ENCODE data around the gene POLH.

DNA sequence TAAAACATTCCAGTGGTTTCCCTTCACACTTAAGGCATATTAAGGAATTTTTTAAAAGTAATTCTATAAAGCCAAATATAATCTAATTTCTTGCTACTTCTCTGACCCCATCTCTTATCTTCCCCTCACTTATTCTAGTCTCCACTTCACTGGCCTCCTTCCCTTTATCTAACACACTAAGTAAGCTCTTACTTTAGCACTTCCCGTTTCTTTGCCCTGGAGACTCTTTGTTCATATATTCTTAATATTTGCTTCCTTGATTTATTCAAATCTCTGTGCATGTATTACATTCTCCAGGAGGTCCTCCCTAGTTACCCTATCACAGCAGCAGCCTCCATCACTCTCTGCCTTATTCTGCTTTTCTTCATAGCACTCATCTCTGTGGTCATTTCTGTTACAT is 32.8 kb downstream of the POLH start:
- TF ChIP-seq, protein P1, sequence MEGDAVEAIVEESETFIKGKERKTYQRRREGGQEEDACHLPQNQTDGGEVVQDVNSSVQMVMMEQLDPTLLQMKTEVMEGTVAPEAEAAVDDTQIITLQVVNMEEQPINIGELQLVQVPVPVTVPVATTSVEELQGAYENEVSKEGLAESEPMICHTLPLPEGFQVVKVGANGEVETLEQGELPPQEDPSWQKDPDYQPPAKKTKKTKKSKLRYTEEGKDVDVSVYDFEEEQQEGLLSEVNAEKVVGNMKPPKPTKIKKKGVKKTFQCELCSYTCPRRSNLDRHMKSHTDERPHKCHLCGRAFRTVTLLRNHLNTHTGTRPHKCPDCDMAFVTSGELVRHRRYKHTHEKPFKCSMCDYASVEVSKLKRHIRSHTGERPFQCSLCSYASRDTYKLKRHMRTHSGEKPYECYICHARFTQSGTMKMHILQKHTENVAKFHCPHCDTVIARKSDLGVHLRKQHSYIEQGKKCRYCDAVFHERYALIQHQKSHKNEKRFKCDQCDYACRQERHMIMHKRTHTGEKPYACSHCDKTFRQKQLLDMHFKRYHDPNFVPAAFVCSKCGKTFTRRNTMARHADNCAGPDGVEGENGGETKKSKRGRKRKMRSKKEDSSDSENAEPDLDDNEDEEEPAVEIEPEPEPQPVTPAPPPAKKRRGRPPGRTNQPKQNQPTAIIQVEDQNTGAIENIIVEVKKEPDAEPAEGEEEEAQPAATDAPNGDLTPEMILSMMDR (IDR thresholded peaks at IDR 0.05), result no peak
- TF ChIP-seq POLR2A (IDR thresholded peaks at IDR 0.05), result no peak
